HCT116 (cell line): ENCODE data around the gene PRKG1. TPM values are rescaled to one million over a fixed set of nuclear protein-coding genes. Genes with fewer than 3 reads are reported as not detected.

Source experiments
- ATAC-seq: fragments of 200-7000 bp; cut with Tn5 transposase; 2 replicates; pipeline ENCODE4 v1.9.1; 2020; ENCODE audit warnings: mild to moderate bottlenecking, moderate library complexity
- BruUV-seq: library from RNA; stranded (reverse); fragments of 400-500 nt; replicated peaks from 2 replicates; lab custom pipeline; 2021; lab: Mats Ljungman, UMichigan
- CTCF ChIA-PET: fragments of 300-600 bp; sonication (Branson Sonifier 250); formaldehyde crosslinking; loops from one replicate; lab custom pipeline; 2021; ENCODE audit warnings: antibody characterized with exemption; lab: Charles Lee
- POLR2A ChIA-PET: fragments of 300-600, 350-600 bp; sonication (Branson Sonifier 250); formaldehyde crosslinking; loops from one replicate; lab custom pipeline; 2021; ENCODE audit warnings: antibody characterized with exemption; lab: Charles Lee
- RAD21 ChIA-PET, 2 experiments: fragments of 300-600 bp; sonication (Branson Sonifier 250); formaldehyde crosslinking; loops; one replicate each; lab custom pipeline; 2023; ENCODE audit warnings: low total read pairs in 2 of 2; ENCODE audit not compliant: uncharacterized antibody in 2 of 2, unreplicated experiment in 2 of 2, low non-redundant PET in 1 of 2; lab: Charles Lee
- DNase-seq: peaks from one replicate; pipeline ENCODE4 v3.0.0-alpha.2; 2010; ENCODE audit warnings: low read depth, low spot score
- H2AFZ ChIP-seq: fragments of 200-600 bp; shearing (Covaris generic), sonication (generic); 2 replicates; pipeline ENCODE4 v1.6.1; 2017; ENCODE audit warnings: low read depth, mixed run types, mixed read lengths, antibody characterized with exemption, low read length; ENCODE audit not compliant: poor library complexity, severe bottlenecking
- H3K27ac ChIP-seq: 2 replicates; pipeline ENCODE4 v1.5.1; 2012; ENCODE audit warnings: low read depth, low read length
- H3K27me3 ChIP-seq: fragments of 200-600 bp; sonication (generic); 2 replicates; pipeline ENCODE4 v1.6.1; 2016; ENCODE audit warnings: mixed run types, low read length, mixed read lengths; ENCODE audit not compliant: insufficient read depth
- H3K36me3 ChIP-seq, 2 experiments: fragments of 200-500 bp in 1 of 2; fragments of 200-600 bp in 1 of 2; sonication (Bioruptor generic) in 1 of 2; sonication (generic) in 1 of 2; 2 replicates each; pipeline versions ENCODE4 v1.5.1 to v1.6.1; 2014 to 2016; ENCODE audit warnings: low read length in 2 of 2, inconsistent platforms in 1 of 2, mixed read lengths in 1 of 2, mixed run types in 1 of 2; ENCODE audit not compliant: insufficient read depth in 2 of 2, control insufficient read depth in 1 of 2
- H3K4me1 ChIP-seq, 2 experiments: fragments of 200-600 bp in 1 of 2; sonication (generic) in 1 of 2; 2 replicates each; pipeline versions ENCODE4 v1.5.1 to v1.6.1; 2012 to 2017; ENCODE audit warnings: low read length in 2 of 2, inconsistent platforms in 1 of 2, mild to moderate bottlenecking in 1 of 2, mixed read lengths in 1 of 2, mixed run types in 1 of 2, moderate library complexity in 1 of 2; ENCODE audit not compliant: insufficient read depth in 2 of 2, control insufficient read depth in 1 of 2
- H3K4me2 ChIP-seq: fragments of 200-600 bp; sonication (generic); 2 replicates; pipeline ENCODE4 v1.6.1; 2017; ENCODE audit warnings: mixed run types, low read length, mixed read lengths
- H3K4me3 ChIP-seq, 2 experiments: fragments of 200-600 bp in 1 of 2; sonication (generic) in 1 of 2; replicated peaks in 1 of 2; 2 replicates each; pipeline ENCODE4 v1.5.1; 2011 to 2016; ENCODE audit warnings: low read length in 2 of 2, control low read depth in 1 of 2, low read depth in 1 of 2, mild to moderate bottlenecking in 1 of 2, mixed read lengths in 1 of 2, mixed run types in 1 of 2
- H3K79me2 ChIP-seq: fragments of 200-600 bp; sonication (generic); 2 replicates; pipeline ENCODE4 v1.6.1; 2017; ENCODE audit warnings: mild to moderate bottlenecking, mixed run types, low read length, moderate library complexity, mixed read lengths; ENCODE audit not compliant: insufficient read depth
- H3K9ac ChIP-seq: fragments of 200-600 bp; sonication (generic); 2 replicates; pipeline ENCODE4 v1.6.1; 2016; ENCODE audit warnings: low read length, mixed read lengths
- H3K9me2 ChIP-seq: fragments of 200-600 bp; sonication (generic), shearing (Covaris generic); 2 replicates; pipeline ENCODE4 v1.6.1; 2017; ENCODE audit warnings: mixed run types, mild to moderate bottlenecking, moderate library complexity; ENCODE audit not compliant: insufficient read depth
- H3K9me3 ChIP-seq, 2 experiments: fragments of 200-500 bp in 1 of 2; fragments of 200-600 bp in 1 of 2; sonication (Bioruptor generic) in 1 of 2; sonication (generic) in 1 of 2; 2 replicates each; pipeline ENCODE4 v1.6.1; 2014 to 2017; ENCODE audit warnings: low read length in 2 of 2, mixed read lengths in 2 of 2, inconsistent platforms in 1 of 2, low read depth in 1 of 2, mild to moderate bottlenecking in 1 of 2, mixed run types in 1 of 2, moderate library complexity in 1 of 2; ENCODE audit not compliant: control insufficient read depth in 1 of 2, insufficient read depth in 1 of 2
- H4K20me1 ChIP-seq: fragments of 200-600 bp; sonication (generic), shearing (Covaris generic); 2 replicates; pipeline ENCODE4 v1.6.1; 2017; ENCODE audit warnings: mixed run types, mild to moderate bottlenecking, moderate library complexity; ENCODE audit not compliant: insufficient read depth
- CBX3 ChIP-seq: IDR thresholded peaks from 2 replicates; pipeline ENCODE4 v1.6.1; 2012; ENCODE audit warnings: low read depth
- CEBPB ChIP-seq: IDR thresholded peaks from 2 replicates; pipeline ENCODE4 v1.6.1; 2012; ENCODE audit warnings: low read depth
- EZH2 ChIP-seq: fragments of 200-600 bp; sonication (generic); IDR thresholded peaks from 2 replicates; pipeline ENCODE4 v1.6.1; 2017; ENCODE audit warnings: antibody characterized with exemption, mixed run types
- FOSL1 ChIP-seq: IDR thresholded peaks from 2 replicates; pipeline ENCODE4 v1.6.1; 2012; ENCODE audit warnings: low read depth
- POLR2A ChIP-seq: IDR thresholded peaks from 2 replicates; pipeline ENCODE4 v1.7.0; 2011; ENCODE audit warnings: borderline replicate concordance; ENCODE audit not compliant: insufficient read depth, insufficient read length; ENCODE audit errors: extremely low read depth
- POLR2AphosphoS5 ChIP-seq: IDR thresholded peaks from 2 replicates; pipeline ENCODE4 v1.6.1; 2011; ENCODE audit warnings: mild to moderate bottlenecking, low read depth, low read length, moderate library complexity
- RAD21 ChIP-seq: IDR thresholded peaks from 2 replicates; pipeline ENCODE4 v1.6.1; 2012; ENCODE audit warnings: low read depth, mild to moderate bottlenecking
- SP1 ChIP-seq: IDR thresholded peaks from 2 replicates; pipeline ENCODE4 v1.6.1; 2012; ENCODE audit warnings: low read depth
- SRF ChIP-seq: IDR thresholded peaks from 2 replicates; pipeline ENCODE4 v1.6.1; 2012; ENCODE audit warnings: low read depth
- YY1 ChIP-seq: IDR thresholded peaks from 2 replicates; pipeline ENCODE4 v1.6.1; 2011; ENCODE audit warnings: low read length, low read depth, moderate library complexity, mild to moderate bottlenecking; ENCODE audit not compliant: insufficient replicate concordance; ENCODE audit errors: extremely low read depth
- ZNF274 ChIP-seq: fragments of 200-500 bp; sonication (Bioruptor generic); IDR thresholded peaks from 2 replicates; pipeline ENCODE4 v1.6.1; 2014; ENCODE audit warnings: mild to moderate bottlenecking, low read depth, low read length, inconsistent platforms
- intact Hi-C: fragments of 100-400 bp; cut with micrococcal nuclease; formaldehyde crosslinking; loops from 2 replicates; pipeline ENCODE4 v1.10.0; 2022
- total RNA-seq: library from RNA; stranded (reverse); gene quantifications from one replicate; pipeline ENCODE4 v1.2.1, GENCODE V29; 2021; ENCODE audit not compliant: unreplicated experiment

Gene PRKG1
- total RNA-seq, 1 experiment from 2014 or later = 1.4 TPM

GRCh38 chr10:51403521-51403920, 329.2 kb downstream of the PRKG1 start:
- Histone ChIP-seq H3K4me2 (no peak overlapping the region), H3K9me2 (no peaks in the 10 kb centered on the region), H3K4me1 (no peaks in the 10 kb centered on the region), H3K4me3 (no peak overlapping the region), H3K27ac (no peak overlapping the region), H3K9me3 (no peaks in the 10 kb centered on the region), H4K20me1 (no peaks in the 10 kb centered on the region), H3K36me3 (no peaks in the 10 kb centered on the region), H3K79me2 (no peaks in the 10 kb centered on the region), H3K27me3 (peaks cover 4% of the 10 kb centered on the region; the same call in 1 of the 2 replicates), H3K9ac (no peak overlapping the region)
- no peak for DNase-seq
- BruUV-seq = no TSS peak
- RAD21 ChIA-PET = no interaction called here
- intact Hi-C loops = no loop called here
- ATAC-seq = no peak
- no peak for TF ChIP-seq SP1
- no peak for TF ChIP-seq SRF
- no peak for TF ChIP-seq FOSL1
- no peak for TF ChIP-seq EZH2
- TF ChIP-seq CEBPB = no peak
- no peak for TF ChIP-seq ZNF274
- no peak for TF ChIP-seq RAD21
- no peak for TF ChIP-seq POLR2A
- TF ChIP-seq CBX3 = no peak
- TF ChIP-seq, all 23 proteins: peak for 0
- H2AFZ ChIP-seq = no peak overlapping the region
- ChIA-PET CTCF (interaction anchor here (1.2 kb wide), 1 partner anchor 14 kb away, joined by 3 read pairs; no protein-coding TSS in a partner anchor), POLR2A (no interaction called here)

DNA sequence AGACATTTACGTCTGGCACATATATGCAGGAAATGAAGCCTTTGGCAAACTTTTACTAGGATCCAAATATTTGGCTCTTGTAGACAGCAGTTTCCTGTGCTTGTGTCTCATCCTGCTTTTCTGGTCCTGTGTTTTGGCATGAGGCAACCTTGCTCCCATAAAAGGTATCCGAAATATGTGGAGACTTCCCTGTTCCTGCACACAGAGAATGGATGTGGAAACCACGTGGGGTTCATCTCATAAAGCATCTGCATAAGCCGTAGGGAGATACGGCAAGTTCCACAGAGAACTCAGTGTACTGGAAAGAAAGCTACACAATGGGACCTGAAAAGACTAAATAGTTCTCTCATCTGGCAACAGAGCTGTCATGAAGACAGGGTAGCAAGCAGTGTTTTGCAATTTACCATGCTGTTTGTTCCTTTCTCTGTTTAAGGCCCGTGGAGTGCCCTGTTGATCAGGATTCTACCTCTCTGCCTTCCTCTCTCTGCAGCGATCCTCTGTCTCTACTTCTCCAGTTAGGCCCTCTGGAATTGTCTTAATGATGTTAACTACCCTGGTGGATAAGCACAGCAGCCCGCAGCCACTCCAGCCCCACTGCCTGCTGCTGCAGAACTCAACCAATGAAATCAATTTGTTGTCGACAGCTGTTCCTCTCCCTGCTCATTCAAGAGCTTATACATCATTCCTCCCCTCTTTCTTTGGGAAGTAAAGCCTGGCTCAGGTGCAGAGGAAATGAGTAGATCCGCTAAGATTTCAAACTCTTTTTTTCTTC, 331.5 kb downstream of the PRKG1 start:
- DNase-seq = no peak
- H3K27me3 ChIP-seq = no peaks in the 10 kb centered on the region
- ATAC-seq = no peak
- H3K4me1 ChIP-seq = no peaks in the 10 kb centered on the region
- no peaks in the 10 kb centered on the region for H3K79me2 ChIP-seq
- no peaks in the 10 kb centered on the region for H3K9me2 ChIP-seq
- intact Hi-C loops = no loop called here
- POLR2A ChIA-PET = no interaction called here
- H3K9me3 ChIP-seq = no peaks in the 10 kb centered on the region
- H3K36me3 ChIP-seq = no peaks in the 10 kb centered on the region
- no peak overlapping the region for H3K27ac ChIP-seq
- TF ChIP-seq SP1 = no peak
- no peak for TF ChIP-seq SRF
- TF ChIP-seq YY1 = no peak
- no peak for TF ChIP-seq POLR2AphosphoS5
- TF ChIP-seq, all 23 proteins: peak for 0
- RAD21 ChIA-PET = no interaction called here
- Histone ChIP-seq H3K9ac (no peak overlapping the region), H4K20me1 (no peaks in the 10 kb centered on the region), H3K4me2 (no peak overlapping the region), H3K4me3 (no peak overlapping the region), H2AFZ (no peak overlapping the region)
- CTCF ChIA-PET = no interaction called here
- no TSS peak for BruUV-seq
